ENCODE measurements around the gene GAB3. TPM values are rescaled to one million over a fixed set of nuclear protein-coding genes. Genes with fewer than 3 reads are reported as not detected.

GAB3 gene
- polyA plus RNA-seq, 1 donor from 2014 or later = not detected

DNA sequence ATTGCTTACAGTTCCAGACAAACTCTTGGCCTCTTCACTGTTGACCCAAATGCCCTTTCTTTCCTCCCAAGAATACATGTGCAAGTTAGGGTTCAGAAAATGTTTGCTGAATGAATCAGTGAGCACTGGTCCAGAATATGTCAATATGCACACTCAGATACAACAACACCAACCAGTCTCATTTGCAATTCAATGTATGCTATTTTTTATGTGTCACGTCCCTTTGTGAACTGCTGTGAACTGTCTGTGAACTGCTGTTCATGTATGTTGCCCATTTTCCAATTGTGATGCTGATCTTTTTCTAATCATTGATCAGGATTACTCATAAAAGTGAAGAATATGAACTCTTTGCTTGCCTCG is 17.8 kb downstream of the GAB3 start:
- H3K4me3 ChIP-seq (ENCODE audit: low read length) = no peak overlapping the region
- no peak overlapping the region for H3K4me2 ChIP-seq (ENCODE audit: low read length)
- no peak overlapping the region for H2AFZ ChIP-seq (ENCODE audit: low read depth, low read length)
- H3F3A ChIP-seq (ENCODE audit: insufficient read depth, low read length, poor library complexity, severe bottlenecking) = no peaks in the 10 kb centered on the region
- no peak overlapping the region for H3K27ac ChIP-seq (ENCODE audit: low read length)
- no peaks in the 10 kb centered on the region for H3K9me3 ChIP-seq (ENCODE audit: low read length)
- TF ChIP-seq EZH2 (IDR thresholded peaks at IDR 0.05; ENCODE audit: borderline replicate concordance, insufficient read depth, low read length, poor library complexity, severe bottlenecking) (no peak), RAD21 (conservative IDR thresholded peaks at IDR 0.05) (no peak), MXI1 (conservative IDR thresholded peaks at IDR 0.05; ENCODE audit: poor library complexity, severe bottlenecking) (no peak), EP300 (conservative IDR thresholded peaks at IDR 0.05; ENCODE audit: poor library complexity, severe bottlenecking) (no peak), POLR2AphosphoS5 (IDR thresholded peaks at IDR 0.05) (no peak), SMC3 (conservative IDR thresholded peaks at IDR 0.05; ENCODE audit: poor library complexity) (no peak), TAF1 (IDR thresholded peaks at IDR 0.05; ENCODE audit: low read depth) (no peak)
- TF ChIP-seq, protein P1, sequence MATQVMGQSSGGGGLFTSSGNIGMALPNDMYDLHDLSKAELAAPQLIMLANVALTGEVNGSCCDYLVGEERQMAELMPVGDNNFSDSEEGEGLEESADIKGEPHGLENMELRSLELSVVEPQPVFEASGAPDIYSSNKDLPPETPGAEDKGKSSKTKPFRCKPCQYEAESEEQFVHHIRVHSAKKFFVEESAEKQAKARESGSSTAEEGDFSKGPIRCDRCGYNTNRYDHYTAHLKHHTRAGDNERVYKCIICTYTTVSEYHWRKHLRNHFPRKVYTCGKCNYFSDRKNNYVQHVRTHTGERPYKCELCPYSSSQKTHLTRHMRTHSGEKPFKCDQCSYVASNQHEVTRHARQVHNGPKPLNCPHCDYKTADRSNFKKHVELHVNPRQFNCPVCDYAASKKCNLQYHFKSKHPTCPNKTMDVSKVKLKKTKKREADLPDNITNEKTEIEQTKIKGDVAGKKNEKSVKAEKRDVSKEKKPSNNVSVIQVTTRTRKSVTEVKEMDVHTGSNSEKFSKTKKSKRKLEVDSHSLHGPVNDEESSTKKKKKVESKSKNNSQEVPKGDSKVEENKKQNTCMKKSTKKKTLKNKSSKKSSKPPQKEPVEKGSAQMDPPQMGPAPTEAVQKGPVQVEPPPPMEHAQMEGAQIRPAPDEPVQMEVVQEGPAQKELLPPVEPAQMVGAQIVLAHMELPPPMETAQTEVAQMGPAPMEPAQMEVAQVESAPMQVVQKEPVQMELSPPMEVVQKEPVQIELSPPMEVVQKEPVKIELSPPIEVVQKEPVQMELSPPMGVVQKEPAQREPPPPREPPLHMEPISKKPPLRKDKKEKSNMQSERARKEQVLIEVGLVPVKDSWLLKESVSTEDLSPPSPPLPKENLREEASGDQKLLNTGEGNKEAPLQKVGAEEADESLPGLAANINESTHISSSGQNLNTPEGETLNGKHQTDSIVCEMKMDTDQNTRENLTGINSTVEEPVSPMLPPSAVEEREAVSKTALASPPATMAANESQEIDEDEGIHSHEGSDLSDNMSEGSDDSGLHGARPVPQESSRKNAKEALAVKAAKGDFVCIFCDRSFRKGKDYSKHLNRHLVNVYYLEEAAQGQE (IDR thresholded peaks at IDR 0.05; ENCODE audit: borderline replicate concordance) = no peak
- TF ChIP-seq, protein P2, sequence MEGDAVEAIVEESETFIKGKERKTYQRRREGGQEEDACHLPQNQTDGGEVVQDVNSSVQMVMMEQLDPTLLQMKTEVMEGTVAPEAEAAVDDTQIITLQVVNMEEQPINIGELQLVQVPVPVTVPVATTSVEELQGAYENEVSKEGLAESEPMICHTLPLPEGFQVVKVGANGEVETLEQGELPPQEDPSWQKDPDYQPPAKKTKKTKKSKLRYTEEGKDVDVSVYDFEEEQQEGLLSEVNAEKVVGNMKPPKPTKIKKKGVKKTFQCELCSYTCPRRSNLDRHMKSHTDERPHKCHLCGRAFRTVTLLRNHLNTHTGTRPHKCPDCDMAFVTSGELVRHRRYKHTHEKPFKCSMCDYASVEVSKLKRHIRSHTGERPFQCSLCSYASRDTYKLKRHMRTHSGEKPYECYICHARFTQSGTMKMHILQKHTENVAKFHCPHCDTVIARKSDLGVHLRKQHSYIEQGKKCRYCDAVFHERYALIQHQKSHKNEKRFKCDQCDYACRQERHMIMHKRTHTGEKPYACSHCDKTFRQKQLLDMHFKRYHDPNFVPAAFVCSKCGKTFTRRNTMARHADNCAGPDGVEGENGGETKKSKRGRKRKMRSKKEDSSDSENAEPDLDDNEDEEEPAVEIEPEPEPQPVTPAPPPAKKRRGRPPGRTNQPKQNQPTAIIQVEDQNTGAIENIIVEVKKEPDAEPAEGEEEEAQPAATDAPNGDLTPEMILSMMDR (IDR thresholded peaks at IDR 0.05; ENCODE audit: poor library complexity, severe bottlenecking) = no peak
- H4K20me1 ChIP-seq (ENCODE audit: insufficient read depth) = no peaks in the 10 kb centered on the region
- H3K9ac ChIP-seq (ENCODE audit: low read length) = no peak overlapping the region
- no peaks in the 10 kb centered on the region for H3K36me3 ChIP-seq (ENCODE audit: insufficient read depth, low read length)
- no peaks in the 10 kb centered on the region for H3K27me3 ChIP-seq (ENCODE audit: insufficient read depth, low read depth, low read length)
- H3K79me2 ChIP-seq (replicated peaks; ENCODE audit: insufficient read depth, low read length) = no peaks in the 10 kb centered on the region
- no peaks in the 10 kb centered on the region for H3K9me2 ChIP-seq (ENCODE audit: insufficient read depth, low read length)

DNA sequence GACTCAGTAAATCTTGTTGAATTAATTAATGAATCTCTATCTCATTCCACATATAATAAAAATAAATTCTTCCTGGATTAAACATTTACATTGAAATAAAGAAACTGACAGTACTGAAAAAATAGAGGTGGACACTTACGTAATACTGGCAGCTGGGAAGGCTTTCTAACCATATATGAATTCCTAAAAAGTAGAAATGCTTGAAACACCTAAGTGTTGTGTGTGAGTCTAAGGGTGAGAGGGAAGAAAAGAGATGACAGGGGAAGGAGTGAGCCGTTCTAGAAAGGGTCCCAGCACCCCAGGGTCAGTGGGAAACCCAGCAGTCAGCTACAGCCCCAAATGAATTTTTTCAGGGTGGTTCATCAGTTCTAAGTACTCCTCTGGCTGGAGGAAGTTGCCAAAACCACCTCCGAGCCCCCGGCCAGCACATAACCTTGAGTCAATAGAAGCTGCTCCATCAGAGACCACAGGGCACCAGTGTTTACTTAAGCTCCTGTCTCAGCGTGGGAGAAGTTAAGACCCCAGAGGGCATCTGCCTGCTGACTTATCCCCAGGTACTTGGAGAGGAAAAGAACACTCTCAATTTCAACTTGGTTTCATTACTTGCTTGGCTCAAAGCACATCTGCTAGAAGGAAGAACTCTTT is 18.3 kb downstream of the GAB3 start:
- Histone ChIP-seq H3K4me3 (ENCODE audit: low read length) (no peak overlapping the region), H3K9me3 (ENCODE audit: low read length) (no peaks in the 10 kb centered on the region), H3K36me3 (ENCODE audit: insufficient read depth, low read length) (no peaks in the 10 kb centered on the region), H3K27me3 (ENCODE audit: insufficient read depth, low read depth, low read length) (no peaks in the 10 kb centered on the region), H4K20me1 (ENCODE audit: insufficient read depth) (no peaks in the 10 kb centered on the region), H3F3A (ENCODE audit: insufficient read depth, low read length, poor library complexity, severe bottlenecking) (no peaks in the 10 kb centered on the region), H3K4me2 (ENCODE audit: low read length) (no peak overlapping the region), H3K9ac (ENCODE audit: low read length) (no peak overlapping the region), H2AFZ (ENCODE audit: low read depth, low read length) (no peak overlapping the region), H3K9me2 (ENCODE audit: insufficient read depth, low read length) (no peaks in the 10 kb centered on the region), H3K79me2 (replicated peaks; ENCODE audit: insufficient read depth, low read length) (no peaks in the 10 kb centered on the region), H3K27ac (ENCODE audit: low read length) (no peak overlapping the region)
- TF ChIP-seq, protein P2 (IDR thresholded peaks at IDR 0.05; ENCODE audit: poor library complexity, severe bottlenecking) = no peak
- TF ChIP-seq EZH2 (IDR thresholded peaks at IDR 0.05; ENCODE audit: borderline replicate concordance, insufficient read depth, low read length, poor library complexity, severe bottlenecking) (no peak), POLR2AphosphoS5 (IDR thresholded peaks at IDR 0.05) (no peak)
